ENCODE results near the gene TRAM2. TPM values are rescaled to one million over a fixed set of nuclear protein-coding genes. Genes with fewer than 3 reads are reported as not detected.

TRAM2 gene
- total RNA-seq, 2 experiments from 2014 or later: 7.1 to 7.6 TPM

DNA sequence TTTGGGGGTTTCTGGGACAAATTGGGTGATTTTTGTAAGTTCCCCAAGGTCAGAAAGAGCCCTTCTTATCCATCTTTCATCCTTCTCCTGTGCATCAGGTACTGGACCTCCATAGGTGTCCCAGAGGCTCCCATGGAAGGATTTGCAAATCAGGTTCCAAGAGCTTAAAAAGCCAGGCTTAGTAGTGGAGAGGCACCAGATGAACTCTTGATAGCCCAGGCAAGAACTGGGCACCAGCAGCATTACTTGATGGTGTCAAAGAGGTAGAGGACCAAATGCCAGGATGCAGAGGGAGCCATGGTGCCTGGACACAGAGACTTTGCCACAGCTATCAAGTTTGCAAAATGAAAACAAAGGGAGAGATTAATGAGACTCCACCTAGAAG lies 20.9 kb upstream of the TRAM2 start:
- Histone ChIP-seq H3K4me1 (ENCODE audit: insufficient read depth, low read length) (no peaks in the 10 kb centered on the region), H3K27me3 (ENCODE audit: control insufficient read depth in 1 of 2, insufficient read depth in 2 of 2, low read length in 2 of 2) (no peaks in the 10 kb centered on the region), H3K4me3 (ENCODE audit: low read length) (no peak overlapping the region), H3K36me3 (ENCODE audit: insufficient read depth, low read length) (no peaks in the 10 kb centered on the region), H3K9me3 (ENCODE audit: control insufficient read depth in 1 of 2, insufficient read depth in 1 of 2, low read length in 2 of 2) (no peaks in the 10 kb centered on the region), H3K27ac (ENCODE audit: low read depth in 1 of 2, low read length in 2 of 2) (no peak overlapping the region)
- H3K9me3 Mint-ChIP-seq: no peaks in the 10 kb centered on the region
- no peak for DNase-seq
- H3K4me3 Mint-ChIP-seq: no peak overlapping the region
- no peak overlapping the region for H3K27ac Mint-ChIP-seq
- POLR2A ChIA-PET: interaction anchor here (0.6 kb wide), 1 partner anchor 22 kb away, joined by 3 read pairs; no protein-coding TSS in a partner anchor
- H3K4me1 Mint-ChIP-seq (ENCODE audit: low read depth): peaks cover 9% of the 10 kb centered on the region
- TF ChIP-seq CTCF (IDR thresholded peaks at IDR 0.05): no peak
- no peaks in the 10 kb centered on the region for H3K36me3 Mint-ChIP-seq (ENCODE audit: low read depth)
- no peak for ATAC-seq (ENCODE audit: poor library complexity)
- H3K27me3 Mint-ChIP-seq: no peaks in the 10 kb centered on the region
- intact Hi-C loops (cut with DNase I, micrococcal nuclease): loop anchor here in 1 of 2 experiments (5.0 kb wide), 1 partner anchor 180 kb away; no protein-coding TSS in a partner anchor
- CTCF ChIA-PET: interaction anchor here (1.0 kb wide), 1 partner anchor 182 kb away, joined by 3 read pairs; no protein-coding TSS in a partner anchor

DNA sequence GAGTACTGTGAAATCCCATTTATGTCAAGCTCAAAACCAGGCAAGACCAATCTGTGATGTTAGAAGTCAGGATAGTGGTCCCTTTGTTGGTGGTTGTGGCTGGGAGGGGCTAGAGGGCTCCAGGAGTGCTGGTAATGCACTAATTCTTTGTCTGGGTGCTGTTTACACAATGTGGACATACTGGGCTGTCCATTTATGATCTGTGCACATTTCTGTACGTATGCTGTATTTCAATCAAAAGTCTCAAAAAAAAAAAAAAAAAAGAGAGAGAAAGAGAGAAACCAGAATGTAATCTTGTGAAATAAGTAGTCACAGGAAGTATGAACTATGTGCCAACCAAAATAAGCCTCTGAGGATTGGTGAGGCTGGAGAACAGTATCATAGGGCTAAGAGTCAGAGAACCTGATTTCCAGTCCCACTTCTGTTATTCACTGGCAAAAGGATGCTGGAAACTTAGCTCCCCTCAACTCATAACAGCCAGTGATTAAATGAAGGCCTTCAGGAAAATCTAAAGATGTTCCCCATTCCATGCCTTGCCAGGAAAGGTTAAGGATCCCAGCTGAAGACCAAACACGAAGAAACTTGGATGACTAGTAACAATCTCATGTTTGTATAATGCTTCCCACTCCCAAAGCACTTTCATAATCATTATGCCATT lies 19.6 kb upstream of the TRAM2 start:
- H3K27ac ChIP-seq (ENCODE audit: low read depth in 1 of 2, low read length in 2 of 2): no peak overlapping the region
- Mint-ChIP-seq H3K27ac (no peak overlapping the region), H3K36me3 (ENCODE audit: low read depth) (no peaks in the 10 kb centered on the region), H3K9me3 (no peaks in the 10 kb centered on the region), H3K4me3 (no peak overlapping the region), H3K27me3 (no peaks in the 10 kb centered on the region), H3K4me1 (ENCODE audit: low read depth) (peaks cover 9% of the 10 kb centered on the region)
- H3K27me3 ChIP-seq (ENCODE audit: control insufficient read depth in 1 of 2, insufficient read depth in 2 of 2, low read length in 2 of 2): no peaks in the 10 kb centered on the region
- no peaks in the 10 kb centered on the region for H3K9me3 ChIP-seq (ENCODE audit: control insufficient read depth in 1 of 2, insufficient read depth in 1 of 2, low read length in 2 of 2)
- CTCF ChIA-PET: interaction anchor here (0.7 to 1.0 kb wide), 3 partner anchors 20 to 189 kb away, joined by 3 to 4 read pairs (median 3); no protein-coding TSS in a partner anchor
- H3K4me1 ChIP-seq (ENCODE audit: insufficient read depth, low read length): no peaks in the 10 kb centered on the region
- intact Hi-C loops (cut with DNase I, micrococcal nuclease): loop anchor here in 1 of 2 experiments (5.0 kb wide), 1 partner anchor 179 kb away; no protein-coding TSS in a partner anchor
- TF ChIP-seq CTCF (IDR thresholded peaks at IDR 0.05): no peak
- ATAC-seq (ENCODE audit: poor library complexity): no peak
- H3K36me3 ChIP-seq (ENCODE audit: insufficient read depth, low read length): no peaks in the 10 kb centered on the region
- peak in 1 of 14 experiments; percentile 10 for DNase-seq
- POLR2A ChIA-PET: no interaction called here
- no peak overlapping the region for H3K4me3 ChIP-seq (ENCODE audit: low read length)

- H3K4me1 Mint-ChIP-seq (ENCODE audit: low read depth): peaks cover 9% of the 10 kb centered on the region
- intact Hi-C loops (cut with DNase I, micrococcal nuclease): loop anchor here in 1 of 2 experiments (5.0 kb wide), 1 partner anchor 178 kb away; no protein-coding TSS in a partner anchor
- ATAC-seq (ENCODE audit: poor library complexity): no peak
- no peaks in the 10 kb centered on the region for H3K27me3 ChIP-seq (ENCODE audit: control insufficient read depth in 1 of 2, insufficient read depth in 2 of 2, low read length in 2 of 2)
- CTCF ChIA-PET: no interaction called here
- H3K36me3 ChIP-seq (ENCODE audit: insufficient read depth, low read length): no peaks in the 10 kb centered on the region
- H3K27me3 Mint-ChIP-seq: no peaks in the 10 kb centered on the region
- DNase-seq: no peak
- no peak overlapping the region for H3K27ac Mint-ChIP-seq
- H3K9me3 Mint-ChIP-seq: no peaks in the 10 kb centered on the region
- H3K9me3 ChIP-seq (ENCODE audit: control insufficient read depth in 1 of 2, insufficient read depth in 1 of 2, low read length in 2 of 2): no peaks in the 10 kb centered on the region
- H3K27ac ChIP-seq (ENCODE audit: low read depth in 1 of 2, low read length in 2 of 2): no peak overlapping the region
- POLR2A ChIA-PET: no interaction called here
- no peaks in the 10 kb centered on the region for H3K4me1 ChIP-seq (ENCODE audit: insufficient read depth, low read length)
- no peak for TF ChIP-seq CTCF (IDR thresholded peaks at IDR 0.05)
- H3K4me3 ChIP-seq (ENCODE audit: low read length): no peak overlapping the region
- no peak overlapping the region for H3K4me3 Mint-ChIP-seq
- H3K36me3 Mint-ChIP-seq (ENCODE audit: low read depth): no peaks in the 10 kb centered on the region
These were observed 18.9 kb upstream of the TRAM2 start for GRCh38 chr6:52595796-52596130.

All from CD4-positive, alpha-beta T cell (primary cell).